GM18520 (cell line): ENCODE data around the gene TRIM34.
"Not testable (repeated sequence)": the region's sequence is repeated elsewhere in the genome, so short reads cannot be mapped to it uniquely, and the experiment has no call there.

ENCODE experiments used
- ATAC-seq: cut with Tn5 transposase; IDR thresholded peaks from one replicate; pipeline ENCODE4 v1.9.1; 2021; ENCODE audit not compliant: unreplicated experiment

The TRIM34 gene

DNA sequence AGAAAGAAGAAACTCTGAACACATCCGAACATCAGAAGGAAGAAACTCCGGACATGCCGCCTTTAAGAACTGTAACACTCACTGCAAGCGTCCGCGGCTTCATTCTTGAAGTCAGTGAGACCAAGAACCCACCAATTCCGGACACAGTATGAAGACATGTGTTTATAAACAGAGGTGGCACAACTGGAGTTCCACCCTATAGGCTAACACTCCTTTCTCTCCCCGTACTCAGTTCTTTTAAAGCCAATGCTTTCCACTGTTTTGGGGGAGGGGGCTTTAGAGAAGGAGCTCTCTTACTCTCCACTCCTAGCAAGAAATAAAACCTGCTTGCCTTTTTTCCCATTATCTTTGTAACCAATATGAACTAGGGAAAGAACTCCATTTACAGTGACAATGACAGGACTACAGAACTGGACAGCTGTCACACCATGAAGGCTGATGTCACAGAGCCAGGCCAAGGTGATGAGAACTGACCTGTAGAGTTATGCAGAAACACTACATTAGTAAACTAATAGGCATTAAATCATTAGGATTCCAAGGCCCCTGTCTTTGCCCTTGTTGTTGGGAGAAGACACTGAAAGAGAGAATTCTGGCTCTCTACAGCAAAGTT, 59.3 kb downstream of the TRIM34 start:
- ATAC-seq, result no peak

DNA sequence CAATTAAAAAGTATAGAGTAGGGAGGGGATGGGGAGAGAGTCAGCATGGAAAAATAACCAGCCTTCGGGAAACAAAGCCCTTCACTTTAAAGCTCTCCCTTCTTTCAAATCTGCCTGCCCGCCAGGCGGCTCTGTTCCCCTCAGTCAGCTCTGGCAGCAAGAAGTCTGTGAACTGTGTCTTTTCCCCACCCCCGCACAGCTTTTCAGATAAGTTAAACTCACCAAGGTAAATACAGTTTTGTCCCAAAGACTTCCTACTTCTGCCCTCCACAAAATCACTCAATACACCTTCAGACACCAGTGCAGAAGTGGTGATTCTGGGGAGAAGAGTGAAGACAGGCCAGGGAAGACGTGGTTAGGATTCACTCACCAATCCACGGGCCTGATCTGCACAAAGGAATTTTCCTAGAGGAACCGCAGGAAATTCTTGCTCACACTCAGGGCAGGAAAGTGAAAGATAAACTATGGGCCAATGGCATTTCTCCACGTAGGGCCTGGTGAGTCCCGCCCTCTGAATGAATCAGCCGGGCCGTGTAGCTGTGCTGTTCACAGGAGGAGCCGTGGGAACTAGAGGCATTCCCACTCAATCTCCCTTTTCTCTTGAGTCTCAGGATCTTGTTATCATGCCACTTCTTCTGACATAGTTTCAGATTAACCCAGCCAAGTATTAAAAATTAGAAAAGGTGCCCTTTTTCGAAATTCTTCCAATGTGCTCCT, 60.0 kb downstream of the TRIM34 start, which contains the start of gene TRIM5:
TRIM5 (minus strand) TSS at position 429 of the 717 bp plus-strand sequence. CDS start 4,897 bp downstream, outside the sequence.
- ATAC-seq, result peak; percentile 47

DNA sequence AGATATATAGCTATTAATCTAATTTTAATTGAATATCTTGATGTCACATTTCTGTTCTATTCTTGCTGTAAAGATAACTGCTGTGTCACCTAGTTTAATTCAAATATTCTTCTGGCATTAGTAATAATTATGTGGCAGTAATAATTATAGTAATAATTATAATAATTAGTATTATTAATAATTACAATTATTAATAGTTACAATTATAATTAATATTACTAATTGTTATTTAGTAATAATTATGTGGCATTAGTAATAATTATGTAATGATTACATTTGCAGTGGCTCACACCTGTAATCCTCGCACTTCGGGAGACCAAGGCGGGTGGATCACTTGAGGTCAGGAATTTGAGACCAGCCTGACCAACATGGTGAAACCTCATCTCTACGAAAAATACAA, 61.6 kb downstream of the TRIM34 start:
- ATAC-seq, result no peak

DNA sequence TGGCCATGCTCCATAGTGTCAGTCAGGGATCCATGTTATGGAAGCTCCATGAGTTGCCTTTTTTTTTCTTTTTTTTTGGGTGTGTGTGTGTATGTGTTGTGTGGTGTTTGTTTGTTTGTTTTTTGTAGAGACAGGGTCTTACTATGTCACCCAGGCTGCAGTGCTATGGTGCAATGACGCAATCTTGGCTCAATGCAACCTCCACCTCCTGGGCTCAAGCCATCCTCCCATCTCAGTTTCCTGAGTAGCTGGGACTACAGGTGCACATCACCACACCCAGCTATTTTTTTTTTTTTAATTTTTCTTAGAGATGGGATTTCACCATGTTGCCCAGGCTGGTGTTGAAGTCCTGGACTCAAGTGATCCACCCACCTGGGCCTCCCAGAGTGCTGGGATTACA, 63.7 kb downstream of the TRIM34 start:
- no peak for ATAC-seq

DNA sequence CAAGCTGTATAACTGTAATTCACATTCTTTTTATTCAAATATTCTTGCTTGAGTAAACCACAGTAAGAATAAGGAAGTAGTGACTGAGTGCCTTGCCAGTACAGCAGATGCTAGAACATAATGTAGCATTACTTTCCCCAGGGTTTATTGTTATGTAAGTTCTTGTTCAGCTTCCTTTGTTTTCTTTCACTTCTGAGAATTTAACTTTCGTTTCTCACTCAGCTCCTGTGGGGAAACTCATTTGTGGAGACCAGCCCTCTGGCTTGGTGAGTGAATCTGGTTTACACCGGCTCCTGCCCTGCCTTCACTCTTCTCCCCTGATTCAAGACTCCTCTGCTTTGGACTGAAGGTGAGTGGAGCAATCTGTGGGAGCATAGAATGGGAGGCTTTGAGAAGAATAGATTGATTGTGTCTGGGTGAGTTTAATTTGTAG, 64.8 kb downstream of the TRIM34 start, which contains the start of gene TRIM22:
TRIM22 (plus strand) TSS at position 240 of the 433 bp plus-strand sequence. CDS start 6,443 bp downstream, outside the sequence.
- peak; percentile 83 for ATAC-seq

DNA sequence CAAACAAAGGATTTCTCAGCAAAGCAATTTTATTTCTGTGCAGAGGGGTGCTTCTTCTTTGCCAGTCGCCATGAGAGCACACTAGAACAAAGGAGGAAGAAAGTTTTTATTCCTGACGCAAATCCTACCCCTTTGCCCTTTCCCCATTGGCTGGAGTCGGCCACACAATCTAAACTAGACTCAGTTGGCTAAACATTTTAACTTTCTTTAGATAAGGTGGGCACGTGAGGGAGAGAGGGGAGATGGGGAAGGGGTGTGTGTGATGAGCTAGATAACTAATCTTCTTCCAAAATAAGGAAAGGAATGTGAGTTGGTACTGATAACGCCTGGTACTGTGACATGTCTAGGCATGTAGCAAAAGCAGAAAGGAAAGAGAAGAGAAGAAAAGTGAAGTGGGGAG, 65.4 kb downstream of the TRIM34 start:
- no peak for ATAC-seq

DNA sequence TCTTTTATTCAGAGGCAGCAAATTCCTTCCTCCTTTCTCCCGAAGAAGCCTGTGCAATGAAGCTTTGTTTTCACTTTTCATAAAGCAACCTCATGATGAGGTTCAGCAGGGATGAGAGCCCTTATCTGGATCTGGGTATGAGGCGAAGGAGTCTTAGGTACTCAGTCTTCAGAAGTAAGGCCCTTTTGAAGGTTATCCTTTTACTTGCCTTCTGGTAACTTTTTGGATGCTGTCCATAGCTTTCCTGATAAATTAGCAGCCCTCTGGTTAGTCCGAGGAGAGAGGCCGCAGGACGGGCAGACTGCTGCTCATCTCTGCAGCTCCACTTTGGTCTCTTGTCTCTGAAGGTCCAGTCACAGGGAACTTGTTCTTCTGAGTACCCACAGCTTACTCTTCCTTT, 65.9 kb downstream of the TRIM34 start:
- ATAC-seq, result no peak

DNA sequence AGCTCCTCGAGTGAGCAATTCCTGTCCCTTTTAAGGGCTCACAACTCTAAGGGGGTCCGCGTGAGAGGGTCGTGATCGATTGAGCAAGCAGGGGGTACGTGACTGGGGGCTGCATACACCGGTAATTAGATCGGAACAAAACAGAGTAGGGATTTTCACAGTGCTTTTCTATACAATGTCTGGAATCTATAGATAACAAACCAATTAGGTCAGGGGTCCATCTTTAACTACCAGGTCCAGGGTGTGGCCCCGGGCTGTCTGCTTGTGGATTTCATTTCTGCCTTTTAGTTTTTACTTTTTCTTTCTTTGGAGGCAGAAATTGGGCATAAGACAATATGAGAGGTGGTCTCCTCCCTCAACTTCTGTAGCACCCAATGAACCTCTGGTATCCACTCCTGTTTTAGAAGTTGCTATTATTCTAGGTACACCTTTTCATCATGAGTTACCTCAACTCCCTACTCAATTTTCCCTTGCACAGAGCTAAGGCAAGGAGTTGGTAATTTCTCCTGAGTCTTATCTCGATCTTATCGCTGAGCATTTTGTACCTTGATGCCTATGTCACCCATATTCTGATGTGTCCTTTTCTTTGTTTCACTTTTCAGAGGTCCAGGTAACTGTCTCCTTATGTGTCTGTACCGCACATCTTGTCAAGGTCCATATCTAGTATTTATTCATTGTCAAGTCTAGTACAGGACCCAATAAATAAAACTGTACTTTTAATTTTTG, 66.6 kb downstream of the TRIM34 start:
- not testable (repeated sequence) for ATAC-seq

DNA sequence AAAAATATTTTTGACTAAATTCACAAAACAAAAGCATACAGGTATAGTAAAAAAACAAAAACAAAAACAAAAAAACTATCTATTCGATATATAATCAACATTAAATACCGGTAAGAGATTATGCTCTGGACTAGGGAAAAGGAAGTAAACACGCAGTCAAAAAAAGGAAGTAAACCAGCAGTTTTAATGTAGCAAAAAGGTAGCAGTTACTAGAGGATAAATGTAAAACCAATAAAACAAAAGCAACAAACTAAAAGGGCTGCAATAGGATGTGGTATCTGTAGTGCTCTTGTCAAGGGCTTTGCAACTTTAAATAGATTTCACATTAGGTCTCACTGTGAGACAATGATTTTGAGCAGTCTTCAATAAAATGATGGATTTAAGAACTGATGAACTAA, 67.2 kb downstream of the TRIM34 start:
- ATAC-seq, result no peak
